ENCODE measurements around the gene ECM1. TPM values are rescaled to one million over a fixed set of nuclear protein-coding genes. Genes with fewer than 3 reads are reported as not detected.
A peak's percentile ranks its signal among the peaks of the same experiment; 100 is the strongest.

ECM1 gene
- total RNA-seq, 2 experiments from 2014 or later = 0.74 to 0.81 TPM

GRCh38 chr1:150472601-150473200 is 35.2 kb upstream of the ECM1 start:
- Mint-ChIP-seq H3K4me3 (no peak overlapping the region), H3K27me3 (no peaks in the 10 kb centered on the region), H3K27ac (no peak overlapping the region), H3K36me3 (ENCODE audit: low read depth) (peaks cover 18% of the 10 kb centered on the region), H3K9me3 (no peaks in the 10 kb centered on the region), H3K4me1 (ENCODE audit: low read depth) (peaks cover 10% of the 10 kb centered on the region)
- intact Hi-C loops (cut with micrococcal nuclease) = no loop called here
- POLR2A ChIA-PET = no interaction called here
- no peak for DNase-seq
- no peak for ATAC-seq
- no peak for TF ChIP-seq CTCF (IDR thresholded peaks at IDR 0.05)
- CTCF ChIA-PET = no interaction called here

GRCh38 chr1:150473659-150474058 is 34.2 kb upstream of the ECM1 start:
- no peak overlapping the region for H3K27ac Mint-ChIP-seq
- peaks cover 10% of the 10 kb centered on the region for H3K4me1 Mint-ChIP-seq (ENCODE audit: low read depth)
- ATAC-seq (no peak), DNase-seq (no peak)
- H3K27me3 Mint-ChIP-seq = no peaks in the 10 kb centered on the region
- no peaks in the 10 kb centered on the region for H3K9me3 Mint-ChIP-seq
- peaks cover 18% of the 10 kb centered on the region for H3K36me3 Mint-ChIP-seq (ENCODE audit: low read depth)
- intact Hi-C loops (cut with micrococcal nuclease) = no loop called here
- CTCF ChIA-PET = no interaction called here
- no peak for TF ChIP-seq CTCF (IDR thresholded peaks at IDR 0.05)
- H3K4me3 Mint-ChIP-seq = no peak overlapping the region
- POLR2A ChIA-PET = no interaction called here

GRCh38 chr1:150474869-150475268 is 33.0 kb upstream of the ECM1 start:
- Mint-ChIP-seq H3K27ac (no peak overlapping the region), H3K9me3 (no peaks in the 10 kb centered on the region), H3K4me1 (ENCODE audit: low read depth) (peaks cover 10% of the 10 kb centered on the region), H3K4me3 (no peak overlapping the region), H3K27me3 (no peaks in the 10 kb centered on the region), H3K36me3 (ENCODE audit: low read depth) (peaks cover 18% of the 10 kb centered on the region)
- POLR2A ChIA-PET = no interaction called here
- DNase-seq (no peak), ATAC-seq (no peak)
- CTCF ChIA-PET = no interaction called here
- TF ChIP-seq CTCF (IDR thresholded peaks at IDR 0.05) = no peak
- intact Hi-C loops (cut with micrococcal nuclease) = no loop called here

- TF ChIP-seq CTCF (IDR thresholded peaks at IDR 0.05) = no peak
- peak overlapping the region; percentile 7 for H3K27ac Mint-ChIP-seq
- H3K9me3 Mint-ChIP-seq = no peaks in the 10 kb centered on the region
- H3K4me3 Mint-ChIP-seq = no peak overlapping the region
- DNase-seq = no peak
- peaks cover 7% of the 10 kb centered on the region for H3K36me3 Mint-ChIP-seq (ENCODE audit: low read depth)
- H3K4me1 Mint-ChIP-seq (ENCODE audit: low read depth) = peaks cover 10% of the 10 kb centered on the region
- ChIA-PET POLR2A (interaction anchor here (0.9 kb wide), 1 partner anchor 12 kb away, joined by 3 read pairs; no protein-coding TSS in a partner anchor), CTCF (no interaction called here)
- no peak for ATAC-seq
- no peaks in the 10 kb centered on the region for H3K27me3 Mint-ChIP-seq
- intact Hi-C loops (cut with micrococcal nuclease) = no loop called here
Observed at GRCh38 chr1:150476754-150477153, 31.2 kb upstream of the ECM1 start.

GRCh38 chr1:150477320-150477719 is 30.6 kb upstream of the ECM1 start:
- no peak for ATAC-seq
- Mint-ChIP-seq H3K27me3 (no peaks in the 10 kb centered on the region), H3K9me3 (no peaks in the 10 kb centered on the region), H3K36me3 (ENCODE audit: low read depth) (peaks cover 2% of the 10 kb centered on the region), H3K27ac (no peak overlapping the region), H3K4me3 (no peak overlapping the region), H3K4me1 (ENCODE audit: low read depth) (peaks cover 10% of the 10 kb centered on the region)
- TF ChIP-seq CTCF (IDR thresholded peaks at IDR 0.05) = no peak
- ChIA-PET POLR2A (interaction anchor here (0.6 kb wide), 1 partner anchor 67 kb away, joined by 3 read pairs; no protein-coding TSS in a partner anchor), CTCF (no interaction called here)
- DNase-seq = no peak
- intact Hi-C loops (cut with micrococcal nuclease) = no loop called here
